Prostate gland (tissue), 2 donors: ENCODE results near the gene AKIP1.

Source experiments
- POLR2A ChIP-seq: fragments of 450-650 bp; IDR thresholded peaks from one replicate; pipeline ENCODE4 v1.6.1; 2016; ENCODE audit warnings: antibody characterized with exemption, mild to moderate bottlenecking
- TF ChIP-seq, protein P1 (sequence below), 4 experiments: fragments of 200-600 bp in 2 of 4; fragments of 450-650 bp in 2 of 4; sonication (generic) in 2 of 4; IDR thresholded peaks; 1 replicate in 3 of 4; 2 replicates in 1 of 4; pipeline ENCODE4 v1.5.1; 2016 to 2019; ENCODE audit warnings: antibody characterized with exemption in 4 of 4, mild to moderate bottlenecking in 2 of 4, moderate library complexity in 2 of 4

GRCh38 chr11:8867931-8868631, 42.9 kb upstream of the AKIP1 start:
- TF ChIP-seq, protein P1, sequence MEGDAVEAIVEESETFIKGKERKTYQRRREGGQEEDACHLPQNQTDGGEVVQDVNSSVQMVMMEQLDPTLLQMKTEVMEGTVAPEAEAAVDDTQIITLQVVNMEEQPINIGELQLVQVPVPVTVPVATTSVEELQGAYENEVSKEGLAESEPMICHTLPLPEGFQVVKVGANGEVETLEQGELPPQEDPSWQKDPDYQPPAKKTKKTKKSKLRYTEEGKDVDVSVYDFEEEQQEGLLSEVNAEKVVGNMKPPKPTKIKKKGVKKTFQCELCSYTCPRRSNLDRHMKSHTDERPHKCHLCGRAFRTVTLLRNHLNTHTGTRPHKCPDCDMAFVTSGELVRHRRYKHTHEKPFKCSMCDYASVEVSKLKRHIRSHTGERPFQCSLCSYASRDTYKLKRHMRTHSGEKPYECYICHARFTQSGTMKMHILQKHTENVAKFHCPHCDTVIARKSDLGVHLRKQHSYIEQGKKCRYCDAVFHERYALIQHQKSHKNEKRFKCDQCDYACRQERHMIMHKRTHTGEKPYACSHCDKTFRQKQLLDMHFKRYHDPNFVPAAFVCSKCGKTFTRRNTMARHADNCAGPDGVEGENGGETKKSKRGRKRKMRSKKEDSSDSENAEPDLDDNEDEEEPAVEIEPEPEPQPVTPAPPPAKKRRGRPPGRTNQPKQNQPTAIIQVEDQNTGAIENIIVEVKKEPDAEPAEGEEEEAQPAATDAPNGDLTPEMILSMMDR (IDR thresholded peaks at IDR 0.05), result no peak
- TF ChIP-seq POLR2A, result no peak
